ENCODE data around the gene TAB2.

The TAB2 gene

GRCh38 chr6:149317644-149318571 is at the start of gene TAB2:
Gene TAB2, plus strand, starts transcription at chr6:149317712. Its CDS starts 52,286 bp downstream, at chr6:149369998.
- no peaks in the 10 kb centered on the region for H3K9me3 Mint-ChIP-seq
- peak; percentile 31 for ATAC-seq (ENCODE audit: low read depth)
- peak within 1 kb of the TSS; percentile 90 for H3K4me3 Mint-ChIP-seq
- H3K27ac Mint-ChIP-seq, result peak within 1 kb of the TSS; percentile 91
- peak; percentile 39 to 68 for DNase-seq (ENCODE audit: low spot score in 2 of 2)
- H3K36me3 Mint-ChIP-seq, result no peaks in the 10 kb centered on the region
- H3K4me1 Mint-ChIP-seq, result peaks cover 22% of the 10 kb centered on the region
- H3K27me3 Mint-ChIP-seq, result peaks cover 3% of the 10 kb centered on the region

- ATAC-seq (ENCODE audit: low read depth) (no peak), DNase-seq (ENCODE audit: low spot score in 2 of 2) (no peak)
- no peak overlapping the region for H3K27ac Mint-ChIP-seq
- H3K4me3 Mint-ChIP-seq, result no peak overlapping the region
- peaks cover 40% of the 10 kb centered on the region for H3K4me1 Mint-ChIP-seq
- no peaks in the 10 kb centered on the region for H3K9me3 Mint-ChIP-seq
- H3K36me3 Mint-ChIP-seq, result no peaks in the 10 kb centered on the region
- H3K27me3 Mint-ChIP-seq, result no peaks in the 10 kb centered on the region
Measured at GRCh38 chr6:149268146-149268545, 49.4 kb upstream of the TAB2 start.

GRCh38 chr6:149268768-149269167 is 48.7 kb upstream of the TAB2 start:
- H3K36me3 Mint-ChIP-seq, result no peaks in the 10 kb centered on the region
- ATAC-seq (ENCODE audit: low read depth) (no peak), DNase-seq (ENCODE audit: low spot score in 2 of 2) (no peak)
- no peaks in the 10 kb centered on the region for H3K9me3 Mint-ChIP-seq
- H3K4me1 Mint-ChIP-seq, result peaks cover 46% of the 10 kb centered on the region
- no peaks in the 10 kb centered on the region for H3K27me3 Mint-ChIP-seq
- no peak overlapping the region for H3K4me3 Mint-ChIP-seq
- no peak overlapping the region for H3K27ac Mint-ChIP-seq

GRCh38 chr6:149270616-149271015 is 46.9 kb upstream of the TAB2 start:
- Mint-ChIP-seq H3K36me3 (no peaks in the 10 kb centered on the region), H3K27ac (peak overlapping the region; percentile 53), H3K27me3 (no peaks in the 10 kb centered on the region), H3K9me3 (no peaks in the 10 kb centered on the region), H3K4me3 (no peak overlapping the region), H3K4me1 (peaks cover 56% of the 10 kb centered on the region)
- no peak for DNase-seq (ENCODE audit: low spot score in 2 of 2)
- ATAC-seq (ENCODE audit: low read depth), result no peak

GRCh38 chr6:149271348-149272340 is 45.9 kb upstream of the TAB2 start:
- Mint-ChIP-seq H3K27me3 (no peaks in the 10 kb centered on the region), H3K4me3 (peak overlapping the region; percentile 78), H3K27ac (peak overlapping the region; percentile 95), H3K36me3 (no peaks in the 10 kb centered on the region), H3K4me1 (peaks cover 46% of the 10 kb centered on the region), H3K9me3 (no peaks in the 10 kb centered on the region)
- DNase-seq (ENCODE audit: low spot score in 2 of 2) (peak in 1 of 2 donors; percentile 38), ATAC-seq (ENCODE audit: low read depth) (peak; percentile 78)

- Mint-ChIP-seq H3K4me1 (peaks cover 40% of the 10 kb centered on the region), H3K9me3 (no peaks in the 10 kb centered on the region), H3K36me3 (no peaks in the 10 kb centered on the region), H3K27ac (peak overlapping the region; percentile 95), H3K27me3 (no peaks in the 10 kb centered on the region), H3K4me3 (peak overlapping the region; percentile 49)
- DNase-seq (ENCODE audit: low spot score in 2 of 2), result no peak
- ATAC-seq (ENCODE audit: low read depth), result peak; percentile 22
Measured at GRCh38 chr6:149273318-149273717, 44.2 kb upstream of the TAB2 start.

- Mint-ChIP-seq H3K9me3 (no peaks in the 10 kb centered on the region), H3K36me3 (no peaks in the 10 kb centered on the region), H3K4me1 (peaks cover 43% of the 10 kb centered on the region), H3K27me3 (no peaks in the 10 kb centered on the region), H3K27ac (no peak overlapping the region), H3K4me3 (no peak overlapping the region)
- no peak for DNase-seq (ENCODE audit: low spot score in 2 of 2)
- ATAC-seq (ENCODE audit: low read depth), result no peak
Measured at GRCh38 chr6:149275621-149276020, 41.9 kb upstream of the TAB2 start.

GRCh38 chr6:149277621-149278020 is 39.9 kb upstream of the TAB2 start:
- H3K4me3 Mint-ChIP-seq, result no peak overlapping the region
- ATAC-seq (ENCODE audit: low read depth), result no peak

GRCh38 chr6:149278997-149279396 is 38.5 kb upstream of the TAB2 start:
- Mint-ChIP-seq H3K27ac (no peak overlapping the region), H3K27me3 (no peaks in the 10 kb centered on the region), H3K4me1 (peaks cover 14% of the 10 kb centered on the region), H3K36me3 (no peaks in the 10 kb centered on the region), H3K4me3 (no peak overlapping the region), H3K9me3 (no peaks in the 10 kb centered on the region)
- no peak for ATAC-seq (ENCODE audit: low read depth)
- no peak for DNase-seq (ENCODE audit: low spot score in 2 of 2)

More at GRCh38 chr6:149277621-149278020, 39.9 kb upstream of the TAB2 start:
- Mint-ChIP-seq H3K9me3 (no peaks in the 10 kb centered on the region), H3K4me1 (peaks cover 26% of the 10 kb centered on the region), H3K36me3 (no peaks in the 10 kb centered on the region), H3K27ac (no peak overlapping the region), H3K27me3 (no peaks in the 10 kb centered on the region)
- DNase-seq (ENCODE audit: low spot score in 2 of 2), result no peak

- Mint-ChIP-seq H3K4me1 (no peaks in the 10 kb centered on the region), H3K36me3 (no peaks in the 10 kb centered on the region), H3K9me3 (no peaks in the 10 kb centered on the region), H3K4me3 (no peak overlapping the region), H3K27ac (no peak overlapping the region), H3K27me3 (no peaks in the 10 kb centered on the region)
- no peak for DNase-seq (ENCODE audit: low spot score in 2 of 2)
- no peak for ATAC-seq (ENCODE audit: low read depth)
Measured at GRCh38 chr6:149284904-149285303, 32.6 kb upstream of the TAB2 start.

- no peak for DNase-seq (ENCODE audit: low spot score in 2 of 2)
- Mint-ChIP-seq H3K27me3 (no peaks in the 10 kb centered on the region), H3K36me3 (no peaks in the 10 kb centered on the region), H3K27ac (no peak overlapping the region), H3K9me3 (no peaks in the 10 kb centered on the region), H3K4me3 (no peak overlapping the region), H3K4me1 (no peaks in the 10 kb centered on the region)
- ATAC-seq (ENCODE audit: low read depth), result no peak
Measured at GRCh38 chr6:149285626-149286025, 31.9 kb upstream of the TAB2 start.

- Mint-ChIP-seq H3K4me3 (no peak overlapping the region), H3K27ac (no peak overlapping the region), H3K9me3 (no peaks in the 10 kb centered on the region), H3K4me1 (no peaks in the 10 kb centered on the region), H3K36me3 (no peaks in the 10 kb centered on the region), H3K27me3 (no peaks in the 10 kb centered on the region)
- ATAC-seq (ENCODE audit: low read depth), result no peak
- DNase-seq (ENCODE audit: low spot score in 2 of 2), result no peak
Measured at GRCh38 chr6:149286905-149287304, 30.6 kb upstream of the TAB2 start.

- no peaks in the 10 kb centered on the region for H3K9me3 Mint-ChIP-seq
- H3K27ac Mint-ChIP-seq, result no peak overlapping the region
- ATAC-seq (ENCODE audit: low read depth) (no peak), DNase-seq (ENCODE audit: low spot score in 2 of 2) (no peak)
- H3K4me1 Mint-ChIP-seq, result no peaks in the 10 kb centered on the region
- no peak overlapping the region for H3K4me3 Mint-ChIP-seq
- H3K27me3 Mint-ChIP-seq, result no peaks in the 10 kb centered on the region
- H3K36me3 Mint-ChIP-seq, result no peaks in the 10 kb centered on the region
Measured at GRCh38 chr6:149289192-149289781, 28.2 kb upstream of the TAB2 start.

- DNase-seq (ENCODE audit: low spot score in 2 of 2) (no peak), ATAC-seq (ENCODE audit: low read depth) (no peak)
- no peaks in the 10 kb centered on the region for H3K4me1 Mint-ChIP-seq
- no peak overlapping the region for H3K4me3 Mint-ChIP-seq
- H3K36me3 Mint-ChIP-seq, result no peaks in the 10 kb centered on the region
- no peak overlapping the region for H3K27ac Mint-ChIP-seq
- no peaks in the 10 kb centered on the region for H3K27me3 Mint-ChIP-seq
- H3K9me3 Mint-ChIP-seq, result no peaks in the 10 kb centered on the region
Measured at GRCh38 chr6:149289966-149290365, 27.5 kb upstream of the TAB2 start.

All from memory B cell (primary cell).